ENCODE measurements around the gene NR1I3.

- TF ChIP-seq CTCF (IDR thresholded peaks at IDR 0.05; ENCODE audit: insufficient read depth, low read depth, low read length), result no peak
- TF ChIP-seq EZH2 (IDR thresholded peaks at IDR 0.05; ENCODE audit: insufficient read depth, low read length), result no peak
Observed at GRCh38 chr1:161285113-161285512, 47.1 kb upstream of the NR1I3 start.
